GM04504 (cell line): ENCODE data around the gene GCGR.
"Not testable (repeated sequence)": the region's sequence is repeated elsewhere in the genome, so short reads cannot be mapped to it uniquely, and the experiment has no call there.

Source experiments
- DNase-seq: peaks from one replicate; pipeline ENCODE4 v3.0.0-alpha.2; 2012; ENCODE audit warnings: low read depth

The GCGR gene

GRCh38 chr17:81831957-81832607 lies 28.1 kb downstream of the GCGR start:
- DNase-seq, result no peak

DNA sequence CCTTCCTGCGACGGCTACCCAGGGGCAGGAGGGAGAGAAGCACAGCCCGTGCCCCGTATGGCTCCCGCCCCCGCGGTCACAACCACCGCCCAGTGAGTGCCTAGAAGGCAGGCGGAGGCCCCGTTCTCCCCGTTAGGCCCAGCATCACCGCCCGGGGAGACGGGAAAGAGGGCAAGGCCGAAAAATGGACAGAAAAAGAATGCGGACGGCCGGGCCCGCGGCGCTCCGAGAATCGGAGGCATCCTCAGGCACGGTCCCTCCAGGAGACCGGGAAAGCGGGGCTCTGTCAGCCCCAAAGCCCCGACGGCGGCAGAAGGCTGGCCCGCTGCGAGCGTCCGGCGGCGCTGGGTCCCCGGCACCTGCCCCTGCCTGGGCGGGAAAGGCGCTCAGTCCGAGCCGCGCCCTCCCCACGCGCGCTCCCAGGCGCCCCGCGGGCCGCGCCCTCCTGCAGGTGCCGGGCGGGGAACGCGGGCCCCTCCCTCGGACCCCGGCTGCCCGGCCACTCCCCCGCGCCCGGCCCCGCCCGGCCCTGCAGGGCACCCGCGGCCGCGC lies 28.7 kb downstream of the GCGR start:
- no peak for DNase-seq

GRCh38 chr17:81833160-81833920 lies 29.4 kb downstream of the GCGR start, which contains the start of gene MCRIP1:
TSS of gene MCRIP1 (minus strand) at chr17:81833291. CDS start at chr17:81824506, 8,785 bp downstream.
- DNase-seq, result peak; percentile 85

DNA sequence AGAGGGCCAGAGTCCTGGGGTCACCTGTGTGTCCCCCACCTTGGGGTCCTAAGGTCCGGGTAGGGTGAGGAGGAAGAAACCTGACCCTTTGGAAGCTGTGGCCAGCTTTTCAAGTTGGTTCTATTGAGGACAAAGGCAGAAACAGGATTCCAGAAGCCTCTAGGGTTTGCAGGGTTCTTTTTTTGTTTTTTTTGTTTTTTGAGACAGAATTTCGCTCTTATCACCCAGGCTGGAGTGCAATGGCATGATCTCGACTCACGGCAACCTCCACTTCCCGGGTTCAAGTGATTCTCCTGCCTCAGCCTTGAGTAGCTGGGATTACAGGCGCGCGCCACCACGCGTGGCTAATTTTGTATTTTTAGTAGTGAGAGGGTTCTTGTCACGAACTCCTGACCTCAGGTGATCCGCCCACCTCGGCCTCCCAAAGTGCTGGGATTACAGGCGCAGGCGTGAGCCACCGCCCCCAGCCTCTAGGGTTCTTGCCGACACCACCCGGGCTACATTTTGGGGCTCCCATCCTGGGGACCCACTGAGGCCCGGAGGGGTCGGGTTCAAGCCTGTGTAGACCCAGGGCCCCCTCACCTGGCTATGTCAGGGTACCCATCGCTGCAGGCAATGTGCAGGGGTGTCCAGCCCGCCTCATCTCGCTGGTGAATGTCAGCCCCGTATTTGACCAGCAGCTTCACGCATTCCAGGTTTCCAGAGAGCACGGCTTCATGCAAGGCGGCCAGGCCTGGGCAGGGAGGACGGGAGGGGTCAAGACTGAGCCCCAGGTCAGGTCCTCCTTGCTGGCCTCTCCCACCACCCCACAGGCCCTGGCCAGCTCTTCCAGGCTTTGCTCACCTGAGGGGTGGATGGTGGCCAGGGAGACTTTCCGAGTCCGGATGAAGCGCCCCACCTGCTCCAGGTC lies 30.2 kb downstream of the GCGR start:
- DNase-seq, result no peak

GRCh38 chr17:81834831-81835267 lies 30.9 kb downstream of the GCGR start, which contains the start of gene PPP1R27:
TSS of gene PPP1R27 (minus strand) at chr17:81835050. CDS start at chr17:81834953, 97 bp downstream.
- DNase-seq, result no peak

DNA sequence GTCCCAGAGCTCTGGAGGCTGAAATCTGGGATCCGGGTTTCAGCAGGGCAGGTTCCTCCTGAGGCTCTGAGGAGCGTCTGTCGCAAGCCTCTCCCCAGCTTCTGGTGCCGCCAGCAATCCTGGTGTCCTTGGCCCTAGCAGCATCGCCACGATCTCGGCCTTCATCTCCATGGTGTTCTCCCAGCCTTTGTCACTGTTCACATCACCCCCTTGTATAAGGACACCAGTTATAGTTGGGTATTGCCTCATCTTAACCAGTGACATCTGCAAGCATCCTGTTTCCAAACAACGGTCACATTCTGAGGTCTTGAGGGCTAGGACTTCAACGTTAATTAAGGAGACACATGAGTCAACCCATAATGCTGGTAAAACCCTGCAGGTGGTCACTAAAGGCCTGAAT lies 33.7 kb downstream of the GCGR start:
- no peak for DNase-seq

- no peak for DNase-seq
These were observed 34.9 kb downstream of the GCGR start for GRCh38 chr17:81838753-81839255.

DNA sequence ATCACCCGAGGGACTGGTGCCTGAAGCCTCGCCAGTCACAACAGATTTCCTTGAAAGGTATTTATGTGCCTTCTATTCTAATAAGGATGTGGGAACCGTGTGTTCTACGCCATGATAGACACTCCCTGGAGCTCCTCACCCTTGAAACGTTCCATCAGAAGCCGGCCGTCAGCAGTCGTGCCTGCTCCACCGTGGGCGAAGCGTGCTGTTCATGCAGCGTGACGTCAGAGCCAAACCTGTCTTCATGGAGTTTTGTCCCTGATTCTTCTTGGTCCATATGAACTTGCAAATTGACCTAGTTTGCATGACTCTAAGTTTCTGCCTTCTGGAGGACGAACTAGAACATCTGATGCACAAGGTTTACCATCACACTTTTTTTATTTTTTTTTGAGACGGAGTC lies 35.4 kb downstream of the GCGR start:
- no peak for DNase-seq

GRCh38 chr17:81840059-81840458 lies 36.1 kb downstream of the GCGR start:
- not testable (repeated sequence) for DNase-seq

GRCh38 chr17:81840826-81841778 lies 37.2 kb downstream of the GCGR start:
- no peak for DNase-seq

GRCh38 chr17:81841866-81842265 lies 37.9 kb downstream of the GCGR start:
- DNase-seq, result no peak

DNA sequence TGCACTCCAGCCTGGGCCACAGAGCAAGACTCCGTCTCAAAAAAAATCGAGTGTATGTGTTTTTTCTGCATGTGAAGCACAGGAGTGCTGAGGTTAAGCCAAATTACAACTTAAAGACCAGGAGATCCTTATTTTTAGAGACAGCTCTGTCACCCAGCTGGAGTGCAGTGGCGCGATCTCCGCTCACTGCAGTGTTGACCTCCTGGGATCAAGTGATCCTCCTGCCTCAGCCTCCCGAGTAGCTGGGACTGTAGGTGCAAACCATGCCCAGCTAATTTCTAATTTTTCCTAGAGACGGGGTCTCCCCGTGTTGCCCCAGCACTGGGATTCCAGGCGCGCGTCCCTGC lies 38.4 kb downstream of the GCGR start:
- DNase-seq, result no peak

- DNase-seq, result no peak
These were observed 39.0 kb downstream of the GCGR start for GRCh38 chr17:81842725-81843504.

GRCh38 chr17:81843713-81844326 lies 39.9 kb downstream of the GCGR start:
- no peak for DNase-seq

DNA sequence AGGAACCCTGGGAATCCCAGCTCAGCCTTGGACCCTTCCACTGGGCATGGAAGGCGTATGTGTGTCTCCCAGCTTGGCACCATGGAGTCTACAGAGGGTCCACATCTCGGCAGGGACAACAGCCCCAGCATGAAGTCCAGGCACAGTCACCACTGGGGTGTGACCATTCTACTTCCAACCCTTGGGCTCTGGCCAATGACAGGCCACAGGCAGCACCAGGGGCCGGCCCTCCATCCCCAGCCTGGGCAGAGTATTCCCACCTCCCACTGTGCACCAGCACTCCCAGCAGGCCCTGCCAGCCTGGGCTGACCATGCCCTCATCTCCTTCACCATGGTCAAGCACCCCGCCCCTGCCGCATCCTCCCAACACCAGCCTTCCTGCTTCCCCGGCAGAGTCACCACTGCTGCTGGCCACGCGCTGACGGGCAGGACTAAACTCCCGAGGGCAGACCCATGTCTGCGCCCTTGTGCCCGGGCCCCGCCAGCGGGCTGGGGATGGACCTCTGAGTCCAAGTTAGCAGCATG lies 40.4 kb downstream of the GCGR start:
- DNase-seq, result no peak

DNA sequence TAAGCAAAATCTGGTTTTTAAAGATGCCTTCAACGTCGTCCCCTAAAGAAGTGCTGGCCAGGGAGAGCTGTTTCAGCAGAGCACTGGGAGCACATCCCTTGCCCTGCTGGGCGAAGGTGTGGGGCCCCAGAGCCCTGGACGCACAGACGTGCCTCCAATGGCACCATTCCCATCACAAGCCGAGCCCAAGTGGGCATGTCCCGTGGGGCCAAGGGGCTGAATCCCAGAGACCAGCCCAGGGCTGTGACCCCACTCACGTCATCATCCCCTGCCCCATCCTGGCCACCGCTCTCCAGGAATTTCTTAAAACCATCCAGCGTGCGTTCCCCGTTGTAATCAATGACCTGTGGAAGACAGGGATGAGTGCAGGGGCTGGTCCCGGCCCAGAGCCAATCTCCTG lies 40.9 kb downstream of the GCGR start:
- DNase-seq, result no peak

GRCh38 chr17:81845361-81845760 lies 41.4 kb downstream of the GCGR start:
- DNase-seq, result no peak

GRCh38 chr17:81845881-81846742 lies 42.2 kb downstream of the GCGR start:
- no peak for DNase-seq
